ENCODE measurements around the gene CNNM4.

GRCh38 chr2:96737831-96738230 lies 22.9 kb upstream of the CNNM4 start:
- TF ChIP-seq ZNF24 (tag by site-specific recombination; IDR thresholded peaks at IDR 0.05) (no peak), CTCF (tag by site-specific recombination; IDR thresholded peaks at IDR 0.05) (no peak), ZNF561 (tag by site-specific recombination; IDR thresholded peaks at IDR 0.05; ENCODE audit: borderline replicate concordance) (no peak), ZSCAN16 (tag by site-specific recombination; IDR thresholded peaks at IDR 0.05) (no peak), ZNF274 (IDR thresholded peaks at IDR 0.05; ENCODE audit: low read length) (no peak), ZNF274 (tag by site-specific recombination; IDR thresholded peaks at IDR 0.05; ENCODE audit: borderline replicate concordance) (no peak), ZNF169 (tag by site-specific recombination; IDR thresholded peaks at IDR 0.05) (no peak), ZNF792 (tag by site-specific recombination; IDR thresholded peaks at IDR 0.05) (no peak), REST (tag by site-specific recombination; IDR thresholded peaks at IDR 0.05) (no peak), ZSCAN18 (tag by site-specific recombination; IDR thresholded peaks at IDR 0.05) (no peak)
